Trophoblast cell (in vitro differentiated cells and primary cell): Measurements from ENCODE around the gene FKBP3.

Experiments used
- DNase-seq, 2 donors: peaks; one replicate each; pipeline ENCODE4 v3.0.0-alpha.2; 2016
- H2AFZ ChIP-seq: 2 replicates; pipeline ENCODE4 v1.6.1; 2013; ENCODE audit warnings: low read length, moderate library complexity, mild to moderate bottlenecking; ENCODE audit not compliant: insufficient read depth, poor library complexity
- H2AK5ac ChIP-seq: 2 replicates; pipeline ENCODE4 v1.6.1; 2013; ENCODE audit warnings: mild to moderate bottlenecking, low read length
- H2BK120ac ChIP-seq: 2 replicates; pipeline ENCODE4 v1.6.1; 2013; ENCODE audit warnings: low read length, mild to moderate bottlenecking, moderate library complexity; ENCODE audit not compliant: insufficient read depth, poor library complexity
- H2BK12ac ChIP-seq: 2 replicates; pipeline ENCODE4 v1.6.1; 2013; ENCODE audit warnings: mild to moderate bottlenecking, low read length, moderate library complexity
- H2BK5ac ChIP-seq: 2 replicates; pipeline ENCODE4 v1.6.1; 2013; ENCODE audit warnings: low read length, low read depth, moderate library complexity, mild to moderate bottlenecking; ENCODE audit not compliant: poor library complexity
- H3K14ac ChIP-seq: 2 replicates; pipeline ENCODE4 v1.6.1; 2013; ENCODE audit warnings: mild to moderate bottlenecking, low read length
- H3K18ac ChIP-seq: 2 replicates; pipeline ENCODE4 v1.6.1; 2013; ENCODE audit warnings: mild to moderate bottlenecking, low read length
- H3K23ac ChIP-seq: 2 replicates; pipeline ENCODE4 v1.6.1; 2013; ENCODE audit warnings: low read length
- H3K27ac ChIP-seq: 2 replicates; pipeline ENCODE4 v1.5.1; 2013; ENCODE audit warnings: low read depth, mild to moderate bottlenecking, inconsistent platforms, low read length, moderate library complexity
- H3K27me3 ChIP-seq: 2 replicates; pipeline ENCODE4 v1.6.1; 2013; ENCODE audit warnings: inconsistent platforms, mild to moderate bottlenecking, low read length, moderate library complexity; ENCODE audit not compliant: insufficient read depth
- H3K36me3 ChIP-seq, 2 experiments: 1 replicate in 1 of 2; 2 replicates in 1 of 2; pipeline ENCODE4 v1.6.1; 2013; ENCODE audit warnings: low read length in 2 of 2, mild to moderate bottlenecking in 2 of 2, moderate library complexity in 1 of 2; ENCODE audit not compliant: insufficient read depth in 2 of 2, control insufficient read depth in 1 of 2
- H3K4ac ChIP-seq: 2 replicates; pipeline ENCODE4 v1.6.1; 2013; ENCODE audit warnings: low read depth, mild to moderate bottlenecking, low read length, moderate library complexity
- H3K4me1 ChIP-seq, 2 experiments: 1 replicate in 1 of 2; 2 replicates in 1 of 2; pipeline ENCODE4 v1.6.1; 2013; ENCODE audit warnings: low read length in 2 of 2, mild to moderate bottlenecking in 2 of 2, moderate library complexity in 1 of 2; ENCODE audit not compliant: insufficient read depth in 2 of 2, control insufficient read depth in 1 of 2
- H3K4me2 ChIP-seq: 2 replicates; pipeline ENCODE4 v1.6.1; 2013; ENCODE audit warnings: inconsistent platforms, mild to moderate bottlenecking, low read length, moderate library complexity
- H3K4me3 ChIP-seq: 2 replicates; pipeline ENCODE4 v1.5.1; 2013; ENCODE audit warnings: mild to moderate bottlenecking, low read depth, low read length, inconsistent platforms
- H3K79me1 ChIP-seq: one replicate; pipeline ENCODE4 v1.6.1; 2013; ENCODE audit warnings: low read length
- H3K79me2 ChIP-seq: 2 replicates; pipeline ENCODE4 v1.6.1; 2013; ENCODE audit warnings: low read length, mild to moderate bottlenecking; ENCODE audit not compliant: control insufficient read depth, insufficient read depth, poor library complexity
- H3K9ac ChIP-seq: 2 replicates; pipeline ENCODE4 v1.6.1; 2013; ENCODE audit warnings: mild to moderate bottlenecking, low read length
- H3K9me3 ChIP-seq: 2 replicates; pipeline ENCODE4 v1.6.1; 2013; ENCODE audit warnings: low read depth, mild to moderate bottlenecking, control low read depth, inconsistent platforms, low read length; ENCODE audit not compliant: insufficient read depth
- H4K12ac ChIP-seq: 2 replicates; pipeline ENCODE4 v1.6.1; 2013; ENCODE audit warnings: low read depth, mild to moderate bottlenecking, low read length, moderate library complexity
- H4K8ac ChIP-seq: 2 replicates; pipeline ENCODE4 v1.6.1; 2013; ENCODE audit warnings: low read depth, mild to moderate bottlenecking, low read length, moderate library complexity
- H4K91ac ChIP-seq: one replicate; pipeline ENCODE4 v1.6.1; 2013; ENCODE audit warnings: low read depth, mild to moderate bottlenecking, low read length, moderate library complexity
- WGBS: extraction: QIAGEN DNeasy Blood & Tissue Kit; methylation state at CpG from one replicate; pipeline ENCODE4 v1.1.7; 2013; ENCODE audit warnings: missing lambda C conversion rate; ENCODE audit not compliant: insufficient read length, insufficient coverage; ENCODE audit errors: extremely low coverage; 5-methylcytosine and 5-hydroxymethylcytosine counted together

Gene FKBP3

DNA sequence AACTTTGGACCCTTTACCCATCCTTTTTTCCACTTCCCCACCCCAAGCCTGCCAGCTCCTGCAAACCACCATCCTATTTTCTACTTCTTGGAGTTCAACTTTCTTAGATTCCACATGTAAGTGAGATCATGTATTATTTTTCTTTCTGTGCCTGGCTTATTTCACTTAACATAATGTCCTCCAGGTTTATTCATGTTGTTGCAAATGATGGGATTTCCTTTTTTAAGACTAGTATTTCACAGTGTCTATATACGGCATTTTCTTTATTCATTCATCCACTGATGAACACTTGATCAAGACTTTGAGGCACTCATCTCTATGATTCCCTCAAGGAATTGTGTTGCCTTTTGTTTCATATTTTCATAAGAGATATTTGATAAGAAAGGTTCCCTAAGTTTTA is 56.0 kb downstream of the FKBP3 start:
- no CpG with 5 or more reads among the region's 1 CpG for WGBS
- H2AFZ ChIP-seq, result no peak overlapping the region
- no peak overlapping the region for H2BK5ac ChIP-seq
- DNase-seq, result no peak
- H4K8ac ChIP-seq, result no peak overlapping the region
- no peaks in the 10 kb centered on the region for H3K9me3 ChIP-seq
- H3K27ac ChIP-seq, result no peak overlapping the region
- no peak overlapping the region for H3K14ac ChIP-seq
- H2AK5ac ChIP-seq, result no peak overlapping the region
- no peaks in the 10 kb centered on the region for H3K79me2 ChIP-seq
- no peak overlapping the region for H4K12ac ChIP-seq
- H3K36me3 ChIP-seq, result no peaks in the 10 kb centered on the region
- H3K4me3 ChIP-seq, result no peak overlapping the region
- H3K23ac ChIP-seq, result no peak overlapping the region
- H3K27me3 ChIP-seq, result no peaks in the 10 kb centered on the region
- H3K79me1 ChIP-seq, result no peaks in the 10 kb centered on the region
- no peak overlapping the region for H4K91ac ChIP-seq
- no peak overlapping the region for H2BK120ac ChIP-seq
- no peak overlapping the region for H3K18ac ChIP-seq
- H3K9ac ChIP-seq, result no peak overlapping the region
- no peak overlapping the region for H3K4ac ChIP-seq
- H3K4me1 ChIP-seq, result no peaks in the 10 kb centered on the region
- H3K4me2 ChIP-seq, result no peak overlapping the region
- no peak overlapping the region for H2BK12ac ChIP-seq

DNA sequence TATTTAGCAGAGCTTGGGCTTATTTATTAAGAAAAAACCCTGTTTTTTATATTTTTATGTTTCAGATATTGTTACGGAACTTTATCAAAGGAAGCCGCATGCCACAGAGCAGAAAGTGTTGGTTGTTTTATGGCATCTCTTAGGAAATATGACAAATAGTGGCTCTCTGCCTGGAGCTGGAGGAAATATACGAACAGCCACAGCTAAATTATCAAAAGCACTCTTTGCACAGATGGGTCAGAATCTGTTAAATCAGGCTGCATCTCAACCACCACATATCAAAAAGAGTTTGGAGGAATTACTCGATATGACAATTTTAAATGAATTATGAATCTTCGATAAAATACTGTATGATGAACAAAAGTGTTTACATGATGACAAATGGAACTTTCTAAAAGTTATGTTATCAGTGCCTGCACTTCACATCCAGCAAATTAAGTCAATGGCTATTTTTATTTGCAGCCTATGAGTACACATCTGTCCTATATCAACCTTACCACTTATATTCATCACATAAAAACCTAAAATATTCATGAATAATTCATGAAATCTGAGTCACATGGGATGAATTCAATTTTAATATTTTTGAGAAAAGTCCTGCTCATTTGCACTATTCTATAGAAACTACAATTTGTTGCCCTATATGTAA is 60.9 kb downstream of the FKBP3 start:
- no peak overlapping the region for H3K9ac ChIP-seq
- no peak overlapping the region for H2BK5ac ChIP-seq
- no peaks in the 10 kb centered on the region for H3K79me2 ChIP-seq
- no peaks in the 10 kb centered on the region for H3K27me3 ChIP-seq
- H3K4me1 ChIP-seq, result peaks cover 0 to 3% of the 10 kb centered on the region in 2 experiments
- H3K4me2 ChIP-seq, result no peak overlapping the region
- no peak overlapping the region for H4K8ac ChIP-seq
- H3K36me3 ChIP-seq, result no peaks in the 10 kb centered on the region
- no peak overlapping the region for H3K4me3 ChIP-seq
- DNase-seq, result no peak
- H3K18ac ChIP-seq, result no peak overlapping the region
- no peaks in the 10 kb centered on the region for H3K79me1 ChIP-seq
- no peak overlapping the region for H3K23ac ChIP-seq
- no peak overlapping the region for H3K27ac ChIP-seq
- H4K12ac ChIP-seq, result no peak overlapping the region
- H2AK5ac ChIP-seq, result no peak overlapping the region
- H2BK12ac ChIP-seq, result no peak overlapping the region
- no peak overlapping the region for H2BK120ac ChIP-seq
- no peak overlapping the region for H4K91ac ChIP-seq
- no peak overlapping the region for H2AFZ ChIP-seq
- WGBS, result no CpG with 5 or more reads among the region's 5 CpGs
- no peaks in the 10 kb centered on the region for H3K9me3 ChIP-seq
- no peak overlapping the region for H3K14ac ChIP-seq
- H3K4ac ChIP-seq, result no peak overlapping the region

DNA sequence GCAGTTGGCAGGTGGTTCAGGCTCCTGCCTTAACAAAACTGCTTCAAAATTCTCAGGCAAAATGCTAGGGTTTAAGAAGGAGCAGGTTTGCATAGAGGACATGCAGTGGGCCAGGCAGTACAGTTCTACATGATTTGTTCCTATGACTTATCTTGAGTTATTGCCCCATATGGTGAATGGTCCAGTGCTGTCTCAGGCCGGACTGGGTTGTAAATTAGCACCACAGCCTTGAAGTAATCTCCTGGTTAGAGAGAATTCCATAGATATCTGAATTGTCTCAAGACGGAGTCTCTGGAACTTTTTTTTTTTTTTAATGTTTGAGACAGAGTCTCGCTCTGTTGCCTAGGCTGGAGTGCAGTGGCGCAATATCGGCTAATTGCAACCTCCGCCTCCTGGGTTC is 62.2 kb downstream of the FKBP3 start:
- Histone ChIP-seq H3K36me3 (no peaks in the 10 kb centered on the region), H3K18ac (no peak overlapping the region), H3K4me2 (no peak overlapping the region), H3K27me3 (no peaks in the 10 kb centered on the region), H3K4me3 (no peak overlapping the region), H2BK12ac (no peak overlapping the region), H3K79me1 (no peaks in the 10 kb centered on the region), H3K9ac (no peak overlapping the region), H4K8ac (no peak overlapping the region), H3K14ac (no peak overlapping the region), H2BK5ac (no peak overlapping the region), H3K79me2 (no peaks in the 10 kb centered on the region), H4K12ac (no peak overlapping the region), H3K23ac (no peak overlapping the region), H3K9me3 (no peaks in the 10 kb centered on the region), H2BK120ac (no peak overlapping the region), H3K4me1 (peaks cover 0 to 3% of the 10 kb centered on the region in 2 experiments), H4K91ac (no peak overlapping the region), H2AK5ac (no peak overlapping the region), H3K4ac (no peak overlapping the region), H2AFZ (no peak overlapping the region), H3K27ac (no peak overlapping the region)
- no peak for DNase-seq
- WGBS, result no CpG with 5 or more reads among the region's 6 CpGs

DNA sequence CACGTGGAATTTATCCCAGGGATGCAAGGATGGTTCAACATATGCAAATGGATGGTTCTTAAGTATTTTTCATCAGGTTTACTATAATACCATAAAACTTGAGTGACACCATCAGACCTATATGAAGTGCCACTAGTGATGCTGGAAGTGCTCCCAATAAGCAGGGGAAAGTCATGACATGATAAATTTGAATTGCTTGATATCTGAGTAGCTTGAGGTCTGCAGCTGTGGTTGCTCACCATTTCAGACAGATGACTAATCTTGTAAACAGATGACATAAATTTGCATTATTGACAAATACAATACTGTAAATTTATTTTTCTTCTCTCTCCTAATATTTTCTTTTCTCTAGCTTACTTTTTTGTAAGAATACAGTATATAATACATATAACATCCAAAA is 64.1 kb downstream of the FKBP3 start:
- no peak overlapping the region for H2BK5ac ChIP-seq
- H3K27ac ChIP-seq, result no peak overlapping the region
- no peak overlapping the region for H3K4ac ChIP-seq
- no peaks in the 10 kb centered on the region for H3K79me2 ChIP-seq
- H3K36me3 ChIP-seq, result no peaks in the 10 kb centered on the region
- no peak overlapping the region for H2BK120ac ChIP-seq
- H3K18ac ChIP-seq, result no peak overlapping the region
- no peak overlapping the region for H3K23ac ChIP-seq
- no peak overlapping the region for H2AFZ ChIP-seq
- DNase-seq, result no peak
- peaks cover 0 to 6% of the 10 kb centered on the region in 2 experiments for H3K4me1 ChIP-seq
- no peak overlapping the region for H3K4me2 ChIP-seq
- H3K9ac ChIP-seq, result no peak overlapping the region
- no peak overlapping the region for H2BK12ac ChIP-seq
- H3K14ac ChIP-seq, result no peak overlapping the region
- WGBS, result no CpG with 5 or more reads among the region's 1 CpG
- H3K27me3 ChIP-seq, result no peaks in the 10 kb centered on the region
- no peak overlapping the region for H4K91ac ChIP-seq
- H2AK5ac ChIP-seq, result no peak overlapping the region
- H3K9me3 ChIP-seq, result no peaks in the 10 kb centered on the region
- H4K12ac ChIP-seq, result no peak overlapping the region
- H3K4me3 ChIP-seq, result no peak overlapping the region
- H4K8ac ChIP-seq, result no peak overlapping the region
- no peaks in the 10 kb centered on the region for H3K79me1 ChIP-seq
